ENCODE measurements around the gene BANK1. TPM values are rescaled to one million over a fixed set of nuclear protein-coding genes. Genes with fewer than 3 reads are reported as not detected.

BANK1 gene
- total and polyA plus RNA-seq, 2 experiments from 2014 or later = not detected

DNA sequence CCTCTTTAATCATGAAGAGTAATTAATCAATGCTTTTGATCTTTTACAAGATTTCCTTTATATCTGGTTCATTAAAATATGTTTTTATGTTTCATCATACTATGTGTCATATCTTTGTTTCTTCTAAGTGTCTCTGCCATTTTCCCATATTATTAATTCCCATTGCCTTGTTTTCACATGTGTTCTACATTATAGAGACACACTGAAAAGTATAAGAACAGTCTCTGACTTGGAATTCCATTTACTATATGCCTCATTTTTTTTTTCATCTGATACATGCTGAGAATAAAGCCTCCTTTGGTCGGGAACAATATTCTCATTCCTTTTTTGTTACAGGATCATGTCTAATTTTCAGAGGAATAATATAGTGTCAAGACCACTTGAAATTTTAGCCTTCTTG, 4.3 kb downstream of the BANK1 start:
- Histone ChIP-seq H3K4me3 (no peak overlapping the region), H3K9me2 (ENCODE audit: insufficient read depth) (no peaks in the 10 kb centered on the region), H3K36me3 (ENCODE audit: low read depth) (no peaks in the 10 kb centered on the region), H3K4me1 (ENCODE audit: insufficient read depth) (no peaks in the 10 kb centered on the region), H3K9me3 (ENCODE audit: low read depth) (no peaks in the 10 kb centered on the region), H4K20me1 (ENCODE audit: insufficient read depth) (no peaks in the 10 kb centered on the region), H3K4me2 (ENCODE audit: unreplicated experiment) (no peak overlapping the region), H2AFZ (no peak overlapping the region), H3K27ac (no peak overlapping the region), H3F3A (ENCODE audit: insufficient read depth) (no peaks in the 10 kb centered on the region), H3K9ac (no peak overlapping the region), H3K27me3 (replicated peaks; ENCODE audit: insufficient read depth) (peaks cover 7% of the 10 kb centered on the region; the same call in 1 of the 2 replicates), H3K79me2 (ENCODE audit: insufficient read depth) (no peaks in the 10 kb centered on the region)
- DNase-seq = no peak
- in situ Hi-C loops (cut with MboI) = no loop called here
- 33 to 44% methylated on average over 1 of the region's 1 CpG for WGBS, 2 experiments (ENCODE audit: low coverage in 1 of 2, low lambda C conversion rate in 2 of 2, missing lambda C conversion rate in 2 of 2)
- TF ChIP-seq EZH2phosphoT487 (IDR thresholded peaks at IDR 0.05; ENCODE audit: insufficient read depth, low read depth) = no peak
- TF ChIP-seq EZH2 (IDR thresholded peaks at IDR 0.05; ENCODE audit: insufficient read depth, poor library complexity, severe bottlenecking) = no peak

DNA sequence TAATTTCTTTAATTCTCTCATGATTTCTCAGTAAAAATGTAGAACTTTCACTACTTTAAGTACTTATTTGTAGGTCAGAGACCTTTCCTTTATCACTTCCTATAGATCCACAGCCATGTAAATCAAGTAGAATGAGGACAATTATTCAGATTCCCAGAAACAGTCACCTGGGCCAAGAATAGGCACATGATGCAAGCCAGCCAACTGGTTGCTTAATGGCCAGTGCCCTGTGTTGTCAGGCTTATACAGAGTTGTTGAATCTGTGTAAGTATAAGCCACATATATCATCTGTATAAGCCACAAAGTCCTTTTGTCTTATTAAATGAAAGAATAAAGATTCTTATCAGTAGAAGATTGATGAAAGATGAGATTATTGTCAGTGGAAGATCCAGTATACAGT, 5.2 kb downstream of the BANK1 start:
- Histone ChIP-seq H3K9me3 (ENCODE audit: low read depth) (no peaks in the 10 kb centered on the region), H3K4me1 (ENCODE audit: insufficient read depth) (no peaks in the 10 kb centered on the region), H2AFZ (no peak overlapping the region), H3K79me2 (ENCODE audit: insufficient read depth) (no peaks in the 10 kb centered on the region), H3K27ac (no peak overlapping the region), H3K36me3 (ENCODE audit: low read depth) (no peaks in the 10 kb centered on the region), H3K4me3 (no peak overlapping the region), H3F3A (ENCODE audit: insufficient read depth) (no peaks in the 10 kb centered on the region), H3K27me3 (replicated peaks; ENCODE audit: insufficient read depth) (peaks cover 7% of the 10 kb centered on the region; the same call in 1 of the 2 replicates), H3K9me2 (ENCODE audit: insufficient read depth) (no peaks in the 10 kb centered on the region), H4K20me1 (ENCODE audit: insufficient read depth) (no peaks in the 10 kb centered on the region), H3K4me2 (ENCODE audit: unreplicated experiment) (no peak overlapping the region), H3K9ac (no peak overlapping the region)
- in situ Hi-C loops (cut with MboI) = no loop called here
- no peak for DNase-seq
- no peak for TF ChIP-seq EZH2phosphoT487 (IDR thresholded peaks at IDR 0.05; ENCODE audit: insufficient read depth, low read depth)

DNA sequence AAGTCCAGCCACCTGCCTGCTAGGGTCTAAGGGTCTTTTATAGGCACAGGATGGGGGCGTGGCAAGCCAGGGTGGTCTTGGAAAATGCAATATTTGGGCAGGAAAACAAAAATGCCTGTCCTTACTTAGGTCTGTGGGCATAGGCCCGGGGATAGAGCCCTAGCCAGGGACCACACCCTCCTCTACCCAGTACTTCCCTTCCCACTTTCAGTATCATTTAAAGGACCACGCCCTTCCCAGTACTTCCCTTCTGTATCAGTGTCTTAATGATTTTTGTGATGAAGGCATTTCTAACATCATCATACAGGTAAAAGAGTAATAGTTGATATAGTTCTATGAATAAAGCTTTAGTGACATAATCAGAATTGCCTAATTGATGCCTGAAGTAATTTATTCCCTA, 11.4 kb downstream of the BANK1 start:
- no peak for DNase-seq
- in situ Hi-C loops (cut with MboI) = no loop called here
- no peaks in the 10 kb centered on the region for H3K9me3 ChIP-seq (ENCODE audit: low read depth)
- TF ChIP-seq EZH2phosphoT487 (IDR thresholded peaks at IDR 0.05; ENCODE audit: insufficient read depth, low read depth) (no peak), EZH2 (IDR thresholded peaks at IDR 0.05; ENCODE audit: insufficient read depth, poor library complexity, severe bottlenecking) (no peak)
- H3K27ac ChIP-seq = no peak overlapping the region
- H3K4me2 ChIP-seq (ENCODE audit: unreplicated experiment) = no peak overlapping the region
- H3K9ac ChIP-seq = no peak overlapping the region
- H3K9me2 ChIP-seq (ENCODE audit: insufficient read depth) = no peaks in the 10 kb centered on the region
- no peak overlapping the region for H3K4me3 ChIP-seq
- no peaks in the 10 kb centered on the region for H3K27me3 ChIP-seq (replicated peaks; ENCODE audit: insufficient read depth)
- WGBS, 2 experiments (ENCODE audit: low coverage in 1 of 2, low lambda C conversion rate in 2 of 2, missing lambda C conversion rate in 2 of 2) = 14 to 15% methylated on average over 3 of the region's 3 CpGs
- no peaks in the 10 kb centered on the region for H3K79me2 ChIP-seq (ENCODE audit: insufficient read depth)
- H3K4me1 ChIP-seq (ENCODE audit: insufficient read depth) = no peaks in the 10 kb centered on the region
- no peaks in the 10 kb centered on the region for H4K20me1 ChIP-seq (ENCODE audit: insufficient read depth)
- no peaks in the 10 kb centered on the region for H3F3A ChIP-seq (ENCODE audit: insufficient read depth)
- H2AFZ ChIP-seq = no peak overlapping the region
- no peaks in the 10 kb centered on the region for H3K36me3 ChIP-seq (ENCODE audit: low read depth)

DNA sequence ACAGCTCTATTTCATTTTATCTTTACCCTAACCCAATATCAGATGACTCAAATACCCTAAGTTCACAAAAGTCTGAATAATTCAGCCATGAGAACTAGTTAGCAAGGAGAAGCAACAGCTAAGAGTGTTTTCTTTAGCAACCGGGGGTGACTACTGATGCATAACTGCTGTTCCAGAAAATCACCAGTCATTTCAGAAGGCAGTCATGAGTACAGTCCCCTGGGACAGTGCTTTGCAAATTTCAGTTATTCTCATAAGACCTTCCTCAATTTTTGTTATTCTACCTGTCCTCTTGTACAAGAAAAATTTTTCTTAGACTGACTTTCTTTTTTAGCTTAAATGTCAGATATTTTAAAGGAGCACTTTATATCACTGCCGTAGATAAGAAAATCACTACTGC, 16.4 kb downstream of the BANK1 start:
- Histone ChIP-seq H3K9ac (no peak overlapping the region), H3K27me3 (replicated peaks; ENCODE audit: insufficient read depth) (no peaks in the 10 kb centered on the region), H3K9me2 (ENCODE audit: insufficient read depth) (no peaks in the 10 kb centered on the region), H3F3A (ENCODE audit: insufficient read depth) (no peaks in the 10 kb centered on the region), H3K4me2 (ENCODE audit: unreplicated experiment) (no peak overlapping the region), H2AFZ (0 out of 2 replicates have a peak overlapping the region, but pooled peaks have one; percentile 39), H3K4me1 (ENCODE audit: insufficient read depth) (no peaks in the 10 kb centered on the region), H3K79me2 (ENCODE audit: insufficient read depth) (no peaks in the 10 kb centered on the region), H3K4me3 (no peak overlapping the region), H3K27ac (no peak overlapping the region), H3K36me3 (ENCODE audit: low read depth) (no peaks in the 10 kb centered on the region), H4K20me1 (ENCODE audit: insufficient read depth) (no peaks in the 10 kb centered on the region), H3K9me3 (ENCODE audit: low read depth) (no peaks in the 10 kb centered on the region)
- DNase-seq = peak; percentile 58
- 45 to 51% methylated on average over 2 of the region's 2 CpGs for WGBS, 2 experiments (ENCODE audit: low coverage in 1 of 2, low lambda C conversion rate in 2 of 2, missing lambda C conversion rate in 2 of 2)
- TF ChIP-seq EZH2 (IDR thresholded peaks at IDR 0.05; ENCODE audit: insufficient read depth, poor library complexity, severe bottlenecking) (no peak), EZH2phosphoT487 (IDR thresholded peaks at IDR 0.05; ENCODE audit: insufficient read depth, low read depth) (no peak)
- in situ Hi-C loops (cut with MboI) = no loop called here

DNA sequence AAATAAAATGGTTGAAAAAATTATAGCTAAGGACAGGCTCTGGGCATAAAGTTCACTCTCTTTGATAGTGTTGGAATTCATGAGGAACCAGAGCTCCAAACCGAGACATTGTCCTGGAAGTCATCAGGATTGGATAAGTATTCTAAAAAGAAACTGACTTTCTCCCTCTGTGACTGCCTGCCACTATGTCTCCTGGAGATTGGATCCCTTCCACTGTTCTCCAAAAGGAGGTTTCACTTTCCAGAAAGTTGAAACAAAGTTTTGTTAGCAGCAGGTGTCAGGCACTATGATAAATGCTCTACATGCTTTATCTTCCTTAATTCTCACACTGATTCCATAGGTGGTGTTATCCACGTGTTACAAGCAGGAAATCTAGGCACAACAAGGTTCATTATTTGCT, 16.8 kb downstream of the BANK1 start:
- in situ Hi-C loops (cut with MboI) = no loop called here
- 28 to 39% methylated on average over 2 of the region's 2 CpGs for WGBS, 2 experiments (ENCODE audit: low coverage in 1 of 2, low lambda C conversion rate in 2 of 2, missing lambda C conversion rate in 2 of 2)

More for the DNA sequence above, 16.8 kb downstream of the BANK1 start:
- Histone ChIP-seq H3K4me1 (ENCODE audit: insufficient read depth) (no peaks in the 10 kb centered on the region), H3K27ac (no peak overlapping the region), H3K9me3 (ENCODE audit: low read depth) (no peaks in the 10 kb centered on the region), H3K79me2 (ENCODE audit: insufficient read depth) (no peaks in the 10 kb centered on the region), H2AFZ (peak overlapping the region; percentile 39; the same call in 1 of the 2 replicates), H4K20me1 (ENCODE audit: insufficient read depth) (no peaks in the 10 kb centered on the region), H3K9ac (no peak overlapping the region), H3K4me3 (no peak overlapping the region), H3K4me2 (ENCODE audit: unreplicated experiment) (no peak overlapping the region), H3K9me2 (ENCODE audit: insufficient read depth) (no peaks in the 10 kb centered on the region), H3F3A (ENCODE audit: insufficient read depth) (no peaks in the 10 kb centered on the region), H3K36me3 (ENCODE audit: low read depth) (no peaks in the 10 kb centered on the region), H3K27me3 (replicated peaks; ENCODE audit: insufficient read depth) (no peaks in the 10 kb centered on the region)
- no peak for TF ChIP-seq EZH2 (IDR thresholded peaks at IDR 0.05; ENCODE audit: insufficient read depth, poor library complexity, severe bottlenecking)
- no peak for TF ChIP-seq EZH2phosphoT487 (IDR thresholded peaks at IDR 0.05; ENCODE audit: insufficient read depth, low read depth)
- no peak for DNase-seq

All from GM23248 (cell line).